ENCODE data around the gene HNRNPUL1. TPM values are rescaled to one million over a fixed set of nuclear protein-coding genes. Genes with fewer than 3 reads are reported as not detected.

HNRNPUL1 gene
- total and polyA plus RNA-seq, 11 donors, result 64.2 to 138 (median 114) TPM

DNA sequence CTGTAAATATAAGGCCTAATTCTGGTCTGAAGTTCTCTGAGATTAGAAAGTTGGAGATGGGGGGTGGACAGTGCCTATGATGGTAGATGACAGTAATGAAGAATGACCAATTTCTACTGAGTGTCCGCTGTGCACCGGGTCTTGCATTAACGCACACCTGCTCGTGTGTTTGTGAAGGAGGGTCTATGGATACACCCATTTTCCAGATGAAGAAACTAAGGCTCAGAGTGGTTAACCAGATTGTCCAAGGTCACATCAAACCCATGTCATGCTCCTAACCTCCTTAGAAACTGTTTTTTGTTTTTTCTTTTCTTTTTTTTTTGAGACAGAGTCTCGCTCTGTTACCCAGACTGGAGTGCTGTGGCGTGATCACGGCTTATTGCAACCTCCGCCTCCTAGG lies 31.5 kb upstream of the HNRNPUL1 start:
- peaks cover 0 to 63% (median 3%) of the 10 kb centered on the region in 9 donors for H3K36me3 ChIP-seq
- ATAC-seq (no peak), DNase-seq (no peak)
- H3K27me3 ChIP-seq, result peaks cover 0 to 7% (median 0%) of the 10 kb centered on the region in 9 donors
- H3K27ac ChIP-seq, result peak overlapping the region in 1 of 12 donors; percentile 75
- no peak for TF ChIP-seq POLR2A (IDR thresholded peaks at IDR 0.05)
- TF ChIP-seq, protein P1, sequence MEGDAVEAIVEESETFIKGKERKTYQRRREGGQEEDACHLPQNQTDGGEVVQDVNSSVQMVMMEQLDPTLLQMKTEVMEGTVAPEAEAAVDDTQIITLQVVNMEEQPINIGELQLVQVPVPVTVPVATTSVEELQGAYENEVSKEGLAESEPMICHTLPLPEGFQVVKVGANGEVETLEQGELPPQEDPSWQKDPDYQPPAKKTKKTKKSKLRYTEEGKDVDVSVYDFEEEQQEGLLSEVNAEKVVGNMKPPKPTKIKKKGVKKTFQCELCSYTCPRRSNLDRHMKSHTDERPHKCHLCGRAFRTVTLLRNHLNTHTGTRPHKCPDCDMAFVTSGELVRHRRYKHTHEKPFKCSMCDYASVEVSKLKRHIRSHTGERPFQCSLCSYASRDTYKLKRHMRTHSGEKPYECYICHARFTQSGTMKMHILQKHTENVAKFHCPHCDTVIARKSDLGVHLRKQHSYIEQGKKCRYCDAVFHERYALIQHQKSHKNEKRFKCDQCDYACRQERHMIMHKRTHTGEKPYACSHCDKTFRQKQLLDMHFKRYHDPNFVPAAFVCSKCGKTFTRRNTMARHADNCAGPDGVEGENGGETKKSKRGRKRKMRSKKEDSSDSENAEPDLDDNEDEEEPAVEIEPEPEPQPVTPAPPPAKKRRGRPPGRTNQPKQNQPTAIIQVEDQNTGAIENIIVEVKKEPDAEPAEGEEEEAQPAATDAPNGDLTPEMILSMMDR (IDR thresholded peaks at IDR 0.05), result no peak
- H3K4me1 ChIP-seq, result peaks cover 0 to 11% (median 0%) of the 10 kb centered on the region in 12 donors
- H3K4me3 ChIP-seq, result no peak overlapping the region
- 85 to 99% (median 96%) methylated on average over 8 of the region's 8 CpGs for WGBS, 4 donors
- H3K9me3 ChIP-seq, result no peaks in the 10 kb centered on the region
- intact Hi-C loops (cut with DNase I), result no loop called here

DNA sequence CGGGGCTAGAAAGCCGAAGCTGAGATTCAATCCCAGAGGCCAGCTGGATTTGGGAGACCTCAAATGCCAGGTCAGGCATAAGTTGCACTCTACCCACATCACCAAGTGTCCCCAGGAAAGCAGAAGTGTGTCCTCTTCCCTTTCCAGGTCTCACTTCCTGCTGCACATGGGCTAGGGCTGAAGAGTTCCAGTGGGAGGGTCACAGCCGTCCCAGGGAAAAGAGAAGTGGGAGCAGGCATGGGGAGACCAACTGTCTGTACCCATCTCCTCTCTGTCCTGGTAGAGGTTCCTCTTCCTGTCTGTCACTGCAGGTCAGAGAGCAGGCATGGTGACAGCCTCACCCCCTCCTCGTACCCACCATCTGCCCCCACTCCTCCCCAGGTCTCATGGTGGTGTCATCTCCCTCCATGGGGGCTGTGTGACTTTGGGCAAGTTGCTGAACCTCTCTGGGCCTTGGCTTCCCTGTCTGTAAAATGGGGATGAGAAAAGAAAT lies 30.4 kb upstream of the HNRNPUL1 start:
- DNase-seq, result peak in 3 of 5 donors; percentile 39 to 50 (median 46)
- H3K9me3 ChIP-seq, result no peaks in the 10 kb centered on the region
- WGBS, 4 donors, result 64 to 82% (median 78%) methylated on average over 4 of the region's 4 CpGs
- intact Hi-C loops (cut with DNase I), result no loop called here
- H3K27ac ChIP-seq, result peak overlapping the region in 1 of 12 donors; percentile 75
- ATAC-seq, result peak; percentile 34 to 80 (median 69)
- H3K27me3 ChIP-seq, result peaks cover 0 to 7% (median 0%) of the 10 kb centered on the region in 9 donors
- peaks cover 0 to 74% (median 3%) of the 10 kb centered on the region in 9 donors for H3K36me3 ChIP-seq
- peaks cover 0 to 11% (median 0%) of the 10 kb centered on the region in 12 donors for H3K4me1 ChIP-seq
- no peak for TF ChIP-seq POLR2A (IDR thresholded peaks at IDR 0.05)
- TF ChIP-seq, protein P1 (IDR thresholded peaks at IDR 0.05), result no peak
- no peak overlapping the region for H3K4me3 ChIP-seq

DNA sequence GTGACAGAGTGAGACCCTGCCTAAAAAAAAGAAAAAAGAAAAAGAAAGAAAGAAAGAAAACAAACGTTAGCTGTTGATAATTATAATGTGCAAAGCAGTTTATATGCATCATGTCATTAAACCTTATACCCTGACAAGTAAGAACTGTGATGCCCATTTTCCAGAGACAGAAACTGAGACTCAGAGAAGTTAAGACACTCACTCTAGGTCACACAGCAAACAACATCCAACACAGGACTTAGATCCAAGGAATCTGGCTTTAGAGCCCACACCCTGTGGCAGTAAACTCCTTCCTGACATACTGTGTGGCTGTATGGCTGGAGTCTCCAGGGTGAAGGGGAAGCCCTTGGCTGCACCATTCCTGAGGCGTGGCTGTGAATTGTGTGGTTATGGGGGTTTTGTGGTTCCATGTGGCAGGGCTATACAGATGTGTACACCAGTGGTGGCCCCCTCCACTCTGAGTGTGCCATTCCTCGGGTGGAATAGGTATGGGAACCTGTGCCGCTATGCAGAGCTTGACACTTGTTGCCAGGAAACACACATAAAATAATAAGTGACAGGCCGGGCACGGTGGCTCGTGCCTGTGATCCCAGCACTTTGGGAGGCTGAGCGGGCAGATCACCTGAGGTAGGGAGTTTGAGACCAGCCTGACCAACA lies 29.5 kb upstream of the HNRNPUL1 start:
- DNase-seq, result peak in 1 of 5 donors; percentile 33
- intact Hi-C loops (cut with DNase I), result no loop called here
- Histone ChIP-seq H3K27ac (peak overlapping the region in 1 of 12 donors; percentile 75), H3K4me3 (no peak overlapping the region), H3K27me3 (peaks cover 0 to under 1% (median 0%) of the 10 kb centered on the region in 9 donors), H3K4me1 (peaks cover 0 to 11% (median 0%) of the 10 kb centered on the region in 12 donors), H3K9me3 (no peaks in the 10 kb centered on the region), H3K36me3 (peaks cover 0 to 83% (median 7%) of the 10 kb centered on the region in 9 donors)
- no peak for ATAC-seq
- TF ChIP-seq POLR2A (IDR thresholded peaks at IDR 0.05), result no peak
- TF ChIP-seq, protein P1 (IDR thresholded peaks at IDR 0.05), result no peak
- WGBS, 4 donors, result 82 to 87% (median 83%) methylated on average over 8 of the region's 8 CpGs

DNA sequence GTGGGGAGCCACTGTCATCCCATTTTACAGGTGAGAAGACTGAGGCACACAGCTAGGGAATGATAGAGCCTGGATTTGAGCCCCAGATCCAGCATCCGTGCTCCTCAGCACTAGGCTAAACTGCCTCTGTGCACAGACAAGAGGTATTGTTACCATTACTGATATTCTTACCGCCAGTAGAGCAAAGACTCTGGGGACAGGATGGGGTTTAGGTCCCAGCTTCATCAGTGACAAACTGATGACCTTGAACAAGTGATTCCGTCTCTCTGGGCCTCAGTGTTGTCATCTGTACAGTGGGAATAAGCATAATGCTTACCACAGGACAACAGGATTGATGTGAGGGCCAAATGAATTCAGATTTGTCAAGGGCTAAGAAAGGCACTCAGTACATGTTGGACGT lies 28.7 kb upstream of the HNRNPUL1 start:
- 82 to 85% (median 82%) methylated on average over 4 of the region's 4 CpGs for WGBS, 4 donors
- H3K27ac ChIP-seq, result no peak overlapping the region
- no peaks in the 10 kb centered on the region for H3K9me3 ChIP-seq
- no peaks in the 10 kb centered on the region for H3K27me3 ChIP-seq
- no peak overlapping the region for H3K4me3 ChIP-seq
- intact Hi-C loops (cut with DNase I), result no loop called here
- ATAC-seq (no peak), DNase-seq (peak in 1 of 5 donors; percentile 3)
- H3K36me3 ChIP-seq, result peaks cover 0 to 88% (median 7%) of the 10 kb centered on the region in 9 donors
- TF ChIP-seq, protein P1 (IDR thresholded peaks at IDR 0.05), result no peak
- no peak for TF ChIP-seq POLR2A (IDR thresholded peaks at IDR 0.05)
- peaks cover 0 to 11% (median 0%) of the 10 kb centered on the region in 12 donors for H3K4me1 ChIP-seq
